PC-3 (cell line): Measurements from ENCODE around the gene TAGAP. TPM values are rescaled to one million over a fixed set of nuclear protein-coding genes. Genes with fewer than 3 reads are reported as not detected.
A peak's percentile ranks its signal among the peaks of the same experiment; 100 is the strongest.

Experiments
- ATAC-seq: fragments of 200-7000 bp; cut with Tn5 transposase; 2 replicates; pipeline ENCODE4 v1.9.1; 2020; ENCODE audit warnings: mild to moderate bottlenecking, moderate library complexity
- Bru-seq: library from RNA; stranded (reverse); fragments of 400-500 nt; gene quantifications from one replicate; lab custom pipeline; 2021; lab: Mats Ljungman, UMichigan
- BruChase-seq, 2 experiments: library from RNA; stranded (reverse); fragments of 400-500 nt; gene quantifications; one replicate each; lab custom pipeline; 2021; lab: Mats Ljungman, UMichigan
- BruUV-seq: library from RNA; stranded (reverse); fragments of 400-500 nt; replicated peaks from 2 replicates; lab custom pipeline; 2021; lab: Mats Ljungman, UMichigan
- CTCF ChIA-PET: fragments of 300-600 bp; sonication (Branson Sonifier 250); formaldehyde crosslinking; loops from one replicate; lab custom pipeline; 2022; ENCODE audit warnings: antibody characterized with exemption; lab: Charles Lee
- POLR2A ChIA-PET: fragments of 300-600 bp; sonication (Branson Sonifier 250); formaldehyde crosslinking; loops from one replicate; lab custom pipeline; 2022; ENCODE audit warnings: antibody characterized with exemption; ENCODE audit not compliant: unreplicated experiment; lab: Charles Lee
- DNase-seq: peaks from one replicate; pipeline ENCODE4 v3.0.0-alpha.2; 2015
- H2AFZ ChIP-seq: fragments of 300-600 bp; sonication (generic); 2 replicates; pipeline ENCODE4 v1.6.0; 2016; ENCODE audit warnings: antibody characterized with exemption, low read length
- H3F3A ChIP-seq: fragments of 300-600 bp; sonication (generic); one replicate; pipeline ENCODE4 v1.6.0; 2017; ENCODE audit warnings: antibody characterized with exemption, low read length, control low read depth, mild to moderate bottlenecking; ENCODE audit not compliant: unreplicated experiment
- H3K27ac ChIP-seq: fragments of 300-600 bp; sonication (generic); 2 replicates; pipeline ENCODE4 v1.5.1; 2016; ENCODE audit warnings: mild to moderate bottlenecking, low read length
- H3K27me3 ChIP-seq: fragments of 300-600 bp; sonication (generic); 2 replicates; pipeline ENCODE4 v1.6.1; 2016; ENCODE audit warnings: low read length, mixed read lengths
- H3K36me3 ChIP-seq: fragments of 300-600 bp; sonication (generic); 2 replicates; pipeline ENCODE4 v1.6.1; 2016; ENCODE audit warnings: low read depth, mixed run types, low read length, mixed read lengths
- H3K4me1 ChIP-seq: fragments of 300-600 bp; sonication (generic); 2 replicates; pipeline ENCODE4 v1.5.1; 2016; ENCODE audit warnings: low read length; ENCODE audit not compliant: insufficient read depth
- H3K4me2 ChIP-seq: fragments of 300-600 bp; sonication (generic); 2 replicates; pipeline ENCODE4 v1.6.0; 2016; ENCODE audit warnings: low read length
- H3K4me3 ChIP-seq: fragments of 300-600 bp; sonication (generic); 2 replicates; pipeline ENCODE4 v1.5.1; 2016; ENCODE audit warnings: mild to moderate bottlenecking, low read length, mixed read lengths
- H3K79me2 ChIP-seq: fragments of 300-600 bp; sonication (generic); 2 replicates; pipeline ENCODE4 v1.6.1; 2017; ENCODE audit warnings: low read length, mixed read lengths
- H3K9ac ChIP-seq: fragments of 300-600 bp; sonication (generic); 2 replicates; pipeline ENCODE4 v1.6.0; 2016; ENCODE audit warnings: mild to moderate bottlenecking, low read length
- H3K9me2 ChIP-seq: fragments of 300-600 bp; sonication (generic); replicated peaks from 2 replicates; pipeline ENCODE4 v1.6.1; 2016; ENCODE audit warnings: mixed run types, low read length, mixed read lengths
- H3K9me3 ChIP-seq: fragments of 300-600 bp; sonication (generic); 2 replicates; pipeline ENCODE4 v1.6.1; 2016; ENCODE audit warnings: low read length, mixed read lengths
- H4K20me1 ChIP-seq: fragments of 300-600 bp; sonication (generic); 2 replicates; pipeline ENCODE4 v1.6.1; 2016; ENCODE audit warnings: low read length, mixed read lengths
- EZH2 ChIP-seq: fragments of 300-600 bp; sonication (generic); IDR thresholded peaks from one replicate; pipeline ENCODE4 v1.6.1; 2017; ENCODE audit warnings: antibody characterized with exemption, mild to moderate bottlenecking, low read length; ENCODE audit not compliant: unreplicated experiment
- EZH2phosphoT487 ChIP-seq: fragments of 300-600 bp; sonication (generic); IDR thresholded peaks from 2 replicates; pipeline ENCODE4 v1.6.1; 2018; ENCODE audit warnings: mild to moderate bottlenecking, antibody characterized with exemption, low read length, borderline replicate concordance
- intact Hi-C: fragments of 100-400 bp; cut with micrococcal nuclease; formaldehyde crosslinking; loops from 2 replicates; pipeline ENCODE4 v1.9.0; 2023
- long read RNA-seq: library from polyadenylated mRNA; unstranded; transcript quantifications from one replicate; pipeline ENCODE4 v2.0.0, GENCODE V29; 2021; ENCODE audit not compliant: unreplicated experiment
- total RNA-seq: library from RNA; depleted of rRNA; stranded (reverse); fragments of >200 nt; gene quantifications from 2 replicates; pipeline ENCODE4 v1.2.3, GENCODE V29; 2014; rRNA removed
- TF ChIP-seq, protein P1 (sequence below): fragments of 300-600 bp; sonication (generic); conservative IDR thresholded peaks from 2 replicates; pipeline ENCODE4 v1.5.1; 2017; ENCODE audit warnings: antibody characterized with exemption, low read depth, mild to moderate bottlenecking, low read length

The TAGAP gene, protein sequence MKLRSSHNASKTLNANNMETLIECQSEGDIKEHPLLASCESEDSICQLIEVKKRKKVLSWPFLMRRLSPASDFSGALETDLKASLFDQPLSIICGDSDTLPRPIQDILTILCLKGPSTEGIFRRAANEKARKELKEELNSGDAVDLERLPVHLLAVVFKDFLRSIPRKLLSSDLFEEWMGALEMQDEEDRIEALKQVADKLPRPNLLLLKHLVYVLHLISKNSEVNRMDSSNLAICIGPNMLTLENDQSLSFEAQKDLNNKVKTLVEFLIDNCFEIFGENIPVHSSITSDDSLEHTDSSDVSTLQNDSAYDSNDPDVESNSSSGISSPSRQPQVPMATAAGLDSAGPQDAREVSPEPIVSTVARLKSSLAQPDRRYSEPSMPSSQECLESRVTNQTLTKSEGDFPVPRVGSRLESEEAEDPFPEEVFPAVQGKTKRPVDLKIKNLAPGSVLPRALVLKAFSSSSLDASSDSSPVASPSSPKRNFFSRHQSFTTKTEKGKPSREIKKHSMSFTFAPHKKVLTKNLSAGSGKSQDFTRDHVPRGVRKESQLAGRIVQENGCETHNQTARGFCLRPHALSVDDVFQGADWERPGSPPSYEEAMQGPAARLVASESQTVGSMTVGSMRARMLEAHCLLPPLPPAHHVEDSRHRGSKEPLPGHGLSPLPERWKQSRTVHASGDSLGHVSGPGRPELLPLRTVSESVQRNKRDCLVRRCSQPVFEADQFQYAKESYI
- total RNA-seq (not detected in 2 replicates), Bru-seq, nascent RNA (not detected), BruChase-seq, experiment 1, labeled RNA remaining after a 6-hour chase (percentile 0 among the genes with signal in this experiment), BruChase-seq, experiment 2, labeled RNA remaining after a 2-hour chase (not detected)
- long read RNA-seq = 0 reads

DNA sequence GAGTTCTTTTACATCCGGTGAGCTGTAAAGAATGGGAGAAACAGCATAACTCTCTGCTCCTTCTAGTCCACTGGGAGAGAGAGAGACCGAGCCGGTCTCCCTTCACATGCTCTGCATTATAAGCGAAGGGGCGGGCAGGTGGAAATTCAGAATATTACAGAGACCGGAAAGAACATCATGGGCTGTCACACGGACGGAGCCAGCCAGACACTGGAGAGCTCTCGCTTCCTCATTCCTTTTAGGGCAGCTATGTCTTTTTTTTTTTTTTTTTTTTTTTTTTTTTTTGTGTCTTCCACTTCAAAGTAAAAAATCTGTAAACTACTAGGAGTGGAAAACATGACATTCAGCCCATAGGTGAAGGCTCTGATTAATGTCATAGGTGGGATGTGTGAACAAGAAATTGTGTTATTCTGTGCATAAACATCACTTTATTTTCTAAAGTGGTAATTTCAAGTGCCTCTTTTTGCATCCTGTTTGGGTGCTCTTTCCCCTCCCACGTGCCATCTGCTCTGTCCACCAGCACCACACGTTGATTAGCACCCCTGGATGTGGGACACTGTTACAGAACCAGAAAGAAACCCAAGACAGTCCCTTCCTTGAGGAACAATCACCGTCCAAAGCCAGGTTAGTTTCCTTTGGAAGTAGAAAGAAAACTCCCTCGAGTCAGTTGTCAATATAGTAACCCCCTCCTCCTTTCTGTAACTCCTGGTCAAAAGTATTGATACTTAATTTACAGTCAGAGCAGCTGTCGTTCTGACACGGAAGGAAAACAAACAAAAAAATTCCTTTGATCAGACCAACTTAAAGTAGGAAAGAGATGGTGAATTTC, at the start of gene TAGAP:
Gene TAGAP, minus strand, starts transcription at position 93 of the 829 bp plus-strand sequence. CDS start 845 bp downstream, outside the sequence.
- no peaks in the 10 kb centered on the region for H3K9me3 ChIP-seq
- TF ChIP-seq EZH2 = no peak
- TF ChIP-seq, protein P1, sequence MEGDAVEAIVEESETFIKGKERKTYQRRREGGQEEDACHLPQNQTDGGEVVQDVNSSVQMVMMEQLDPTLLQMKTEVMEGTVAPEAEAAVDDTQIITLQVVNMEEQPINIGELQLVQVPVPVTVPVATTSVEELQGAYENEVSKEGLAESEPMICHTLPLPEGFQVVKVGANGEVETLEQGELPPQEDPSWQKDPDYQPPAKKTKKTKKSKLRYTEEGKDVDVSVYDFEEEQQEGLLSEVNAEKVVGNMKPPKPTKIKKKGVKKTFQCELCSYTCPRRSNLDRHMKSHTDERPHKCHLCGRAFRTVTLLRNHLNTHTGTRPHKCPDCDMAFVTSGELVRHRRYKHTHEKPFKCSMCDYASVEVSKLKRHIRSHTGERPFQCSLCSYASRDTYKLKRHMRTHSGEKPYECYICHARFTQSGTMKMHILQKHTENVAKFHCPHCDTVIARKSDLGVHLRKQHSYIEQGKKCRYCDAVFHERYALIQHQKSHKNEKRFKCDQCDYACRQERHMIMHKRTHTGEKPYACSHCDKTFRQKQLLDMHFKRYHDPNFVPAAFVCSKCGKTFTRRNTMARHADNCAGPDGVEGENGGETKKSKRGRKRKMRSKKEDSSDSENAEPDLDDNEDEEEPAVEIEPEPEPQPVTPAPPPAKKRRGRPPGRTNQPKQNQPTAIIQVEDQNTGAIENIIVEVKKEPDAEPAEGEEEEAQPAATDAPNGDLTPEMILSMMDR = no peak
- TF ChIP-seq EZH2phosphoT487 = no peak
- H3K36me3 ChIP-seq = no peaks in the 10 kb centered on the region
- H3K9me2 ChIP-seq = no peaks in the 10 kb centered on the region
- POLR2A ChIA-PET = no interaction called here
- no peak within 1 kb of the TSS for H3K4me3 ChIP-seq
- no TSS peak for BruUV-seq
- intact Hi-C loops = no loop called here
- H3K4me1 ChIP-seq = no peaks in the 10 kb centered on the region
- no peak within 1 kb of the TSS for H3K27ac ChIP-seq
- H3K27me3 ChIP-seq = peaks cover 39% of the 10 kb centered on the region
- H3F3A ChIP-seq = no peaks in the 10 kb centered on the region
- ATAC-seq (no peak), DNase-seq (no peak)
- no peak within 1 kb of the TSS for H3K9ac ChIP-seq
- no peak within 1 kb of the TSS for H2AFZ ChIP-seq
- CTCF ChIA-PET = no interaction called here
- no peaks in the 10 kb centered on the region for H3K79me2 ChIP-seq
- H4K20me1 ChIP-seq = no peaks in the 10 kb centered on the region
- H3K4me2 ChIP-seq = no peak within 1 kb of the TSS

DNA sequence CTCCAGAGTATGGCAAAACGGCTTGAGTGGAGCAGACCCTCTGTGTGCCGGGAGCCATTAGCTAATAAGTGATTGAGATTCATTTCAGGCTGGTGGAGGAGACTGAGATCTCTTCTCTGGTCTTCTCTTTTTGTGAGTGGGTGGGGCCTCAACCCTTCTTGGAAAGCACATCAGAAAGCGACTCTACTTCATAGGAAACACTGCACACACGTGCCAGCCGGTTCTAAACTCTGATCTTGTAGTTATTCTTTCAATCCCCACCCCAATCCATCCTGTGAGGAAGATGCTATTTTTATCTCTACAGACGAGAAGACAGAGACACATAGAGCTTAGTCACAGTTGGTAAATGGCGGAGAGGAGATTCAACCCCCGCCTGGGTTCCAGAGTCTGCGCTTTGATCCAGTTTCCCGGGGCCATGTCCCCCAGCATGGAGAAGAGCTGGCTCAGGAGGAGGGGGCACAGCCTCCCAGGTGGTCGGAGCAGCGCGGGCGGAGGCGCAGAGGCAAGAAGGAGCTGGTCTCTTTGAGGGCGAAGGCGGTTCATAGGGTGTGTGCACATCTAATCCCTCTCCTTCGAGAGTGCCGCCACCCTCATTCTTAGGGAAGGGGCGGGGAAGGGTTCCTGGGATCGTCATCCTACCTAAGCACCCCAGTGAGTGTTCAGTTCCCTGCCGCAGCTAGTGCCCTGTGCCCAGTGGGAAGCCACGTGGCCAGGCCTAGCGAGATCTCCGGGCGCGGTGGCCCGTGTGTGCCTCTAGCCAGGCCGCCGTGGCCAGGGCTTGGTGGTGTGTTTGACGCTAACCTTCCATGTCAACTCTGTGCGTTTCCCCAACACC, 49.0 kb upstream of the TAGAP start:
- H3K36me3 ChIP-seq = no peaks in the 10 kb centered on the region
- CTCF ChIA-PET = no interaction called here
- intact Hi-C loops = no loop called here
- no peaks in the 10 kb centered on the region for H4K20me1 ChIP-seq
- ATAC-seq = no peak
- BruUV-seq = no TSS peak
- TF ChIP-seq, protein P1 = no peak
- TF ChIP-seq EZH2phosphoT487 (no peak), EZH2 (no peak)
- no peaks in the 10 kb centered on the region for H3K4me1 ChIP-seq
- peaks cover 20% of the 10 kb centered on the region for H3K27me3 ChIP-seq
- no peak for DNase-seq
- no peak overlapping the region for H3K27ac ChIP-seq
- H3K4me3 ChIP-seq = no peak overlapping the region
- no peaks in the 10 kb centered on the region for H3K9me3 ChIP-seq
- H3K9ac ChIP-seq = no peak overlapping the region
- no peaks in the 10 kb centered on the region for H3K79me2 ChIP-seq
- POLR2A ChIA-PET = no interaction called here
- no peaks in the 10 kb centered on the region for H3F3A ChIP-seq
- no peak overlapping the region for H3K4me2 ChIP-seq
- no peaks in the 10 kb centered on the region for H3K9me2 ChIP-seq
- no peak overlapping the region for H2AFZ ChIP-seq
